Activated naive CD8-positive, alpha-beta T cell treated with anti-CD3 and anti-CD28 coated beads, Interleukin-2, amount 10 ng/mL, durations not matched to agents 7 days and 5 days (primary cell): ENCODE data around the gene SEC22A. TPM values are rescaled to one million over a fixed set of nuclear protein-coding genes. Genes with fewer than 3 reads are reported as not detected.

Source experiments
- ATAC-seq: fragments of 150-1000 bp; cut with Tn5 transposase; one replicate; pipeline ENCODE4 v1.10.0; 2021; ENCODE audit warnings: low read depth, moderate library complexity
- POLR2A ChIA-PET: fragments of 350-600 bp; sonication (Branson Sonifier 250); formaldehyde crosslinking; loops from one replicate; lab custom pipeline; 2021; ENCODE audit warnings: antibody characterized with exemption; lab: Charles Lee
- DNase-seq: peaks from one replicate; pipeline ENCODE4 v3.0.0; 2021
- H3K27ac Mint-ChIP-seq: one replicate; pipeline ENCODE4 v1.8.0; 2022; ENCODE audit warnings: mild to moderate bottlenecking, mixed read lengths
- H3K27me3 Mint-ChIP-seq: one replicate; pipeline ENCODE4 v1.8.0; 2022; ENCODE audit warnings: mild to moderate bottlenecking, moderate library complexity, mixed read lengths
- H3K36me3 Mint-ChIP-seq: one replicate; pipeline ENCODE4 v1.8.0; 2021; ENCODE audit warnings: mild to moderate bottlenecking, mixed read lengths
- H3K4me1 Mint-ChIP-seq: one replicate; pipeline ENCODE4 v1.8.0; 2021; ENCODE audit warnings: mixed read lengths
- H3K4me3 Mint-ChIP-seq: one replicate; pipeline ENCODE4 v1.8.0; 2022; ENCODE audit warnings: mild to moderate bottlenecking, moderate library complexity, mixed read lengths
- H3K9me3 Mint-ChIP-seq: one replicate; pipeline ENCODE4 v1.8.0; 2021; ENCODE audit warnings: mixed read lengths
- total RNA-seq, 2 experiments: library from RNA; stranded (reverse); gene quantifications; one replicate each; pipeline ENCODE4 v1.2.3, GENCODE V29; 2021

Gene SEC22A
- total RNA-seq, 2 experiments from 2014 or later: 13.3 to 21.4 TPM

DNA sequence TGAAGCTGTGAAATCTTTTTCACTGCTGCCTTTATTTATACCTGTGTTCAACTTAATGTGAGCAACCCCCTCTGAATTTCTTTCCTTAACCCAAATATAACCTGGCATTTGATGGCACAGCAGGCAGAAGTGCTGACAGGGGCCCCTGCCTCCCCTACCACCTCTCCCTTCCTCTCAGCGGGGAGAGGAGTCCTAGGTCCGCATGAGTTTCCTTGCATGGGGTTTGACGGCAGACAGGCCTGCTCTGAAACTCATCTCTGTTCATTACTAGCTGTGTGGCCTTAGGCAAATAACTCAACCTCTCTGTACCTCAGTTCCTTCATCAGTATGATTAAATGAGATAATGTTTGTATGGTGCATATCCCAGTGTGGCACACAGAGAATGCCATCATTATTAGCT lies 79.7 kb downstream of the SEC22A start:
- no peaks in the 10 kb centered on the region for H3K27me3 Mint-ChIP-seq
- H3K4me1 Mint-ChIP-seq: peaks cover 3% of the 10 kb centered on the region
- POLR2A ChIA-PET: no interaction called here
- DNase-seq (no peak), ATAC-seq (no peak)
- H3K27ac Mint-ChIP-seq: no peak overlapping the region
- H3K4me3 Mint-ChIP-seq: no peak overlapping the region
- no peaks in the 10 kb centered on the region for H3K9me3 Mint-ChIP-seq
- no peaks in the 10 kb centered on the region for H3K36me3 Mint-ChIP-seq

DNA sequence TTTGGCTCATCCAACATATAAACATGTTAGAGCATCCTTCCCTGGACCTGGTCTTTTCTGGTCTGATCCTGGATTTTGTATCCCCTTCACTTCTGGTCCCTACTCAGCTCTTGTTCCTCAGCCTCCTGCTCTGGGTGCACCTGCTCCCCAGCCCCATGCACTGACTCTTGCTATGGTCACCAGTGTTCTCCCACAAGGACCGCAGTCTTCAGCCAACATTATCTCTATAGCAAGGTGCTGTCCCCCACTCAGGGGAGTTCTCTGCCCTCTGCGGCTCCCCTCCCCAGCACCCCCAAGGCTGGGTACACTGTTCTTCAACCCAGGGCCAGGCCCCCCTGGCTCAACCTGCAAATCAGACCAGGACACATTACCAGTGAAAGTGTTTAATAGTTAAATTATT lies 80.2 kb downstream of the SEC22A start:
- ATAC-seq (no peak), DNase-seq (no peak)
- Mint-ChIP-seq H3K9me3 (no peaks in the 10 kb centered on the region), H3K27me3 (no peaks in the 10 kb centered on the region), H3K4me3 (no peak overlapping the region), H3K36me3 (no peaks in the 10 kb centered on the region), H3K27ac (no peak overlapping the region), H3K4me1 (peaks cover 2% of the 10 kb centered on the region)
- POLR2A ChIA-PET: no interaction called here

DNA sequence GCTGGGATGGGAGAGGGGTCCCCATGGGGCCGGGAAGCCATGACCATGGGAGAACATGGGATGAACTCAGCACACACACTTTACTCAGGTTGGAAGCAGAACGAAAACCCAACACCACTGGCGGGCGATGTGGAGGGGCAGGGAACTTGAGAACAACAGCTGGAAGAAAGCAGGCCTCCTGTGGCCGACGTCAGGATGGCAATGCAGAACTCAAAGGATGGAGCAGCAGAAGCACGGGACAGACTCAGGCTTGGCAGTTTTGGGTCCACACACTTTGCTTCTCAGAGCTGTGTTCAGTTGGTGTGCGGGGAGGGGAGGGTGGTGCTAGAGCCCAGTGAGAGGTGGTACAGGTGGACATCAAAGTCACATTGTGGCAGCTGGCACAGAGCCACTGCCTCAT lies 80.7 kb downstream of the SEC22A start:
- DNase-seq (no peak), ATAC-seq (no peak)
- Mint-ChIP-seq H3K27me3 (no peaks in the 10 kb centered on the region), H3K4me3 (no peak overlapping the region), H3K36me3 (no peaks in the 10 kb centered on the region), H3K9me3 (no peaks in the 10 kb centered on the region), H3K4me1 (no peaks in the 10 kb centered on the region), H3K27ac (no peak overlapping the region)
- POLR2A ChIA-PET: no interaction called here

DNA sequence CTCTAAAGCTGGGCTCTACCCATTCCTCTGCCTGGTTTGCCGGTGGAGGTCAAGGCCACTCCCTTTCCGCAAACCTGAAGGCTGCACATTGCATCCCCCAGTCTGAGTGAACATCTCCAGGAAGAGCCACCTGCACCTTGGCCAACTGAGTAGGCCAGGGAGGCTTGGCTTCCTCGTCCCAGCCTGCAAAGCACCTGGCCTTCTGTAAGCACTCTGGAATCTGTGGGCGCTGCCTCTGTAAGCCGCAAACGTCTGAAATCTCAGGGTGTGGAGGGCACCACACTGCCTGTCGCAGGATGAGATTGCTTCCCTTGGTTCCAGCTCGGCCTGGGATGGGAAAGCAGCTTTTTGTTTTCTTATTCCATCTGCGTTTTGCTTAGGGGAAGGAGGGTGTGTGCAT lies 81.3 kb downstream of the SEC22A start:
- POLR2A ChIA-PET: no interaction called here
- Mint-ChIP-seq H3K4me3 (no peak overlapping the region), H3K9me3 (no peaks in the 10 kb centered on the region), H3K4me1 (no peaks in the 10 kb centered on the region), H3K27ac (no peak overlapping the region), H3K27me3 (no peaks in the 10 kb centered on the region), H3K36me3 (no peaks in the 10 kb centered on the region)
- no peak for DNase-seq
- no peak for ATAC-seq

DNA sequence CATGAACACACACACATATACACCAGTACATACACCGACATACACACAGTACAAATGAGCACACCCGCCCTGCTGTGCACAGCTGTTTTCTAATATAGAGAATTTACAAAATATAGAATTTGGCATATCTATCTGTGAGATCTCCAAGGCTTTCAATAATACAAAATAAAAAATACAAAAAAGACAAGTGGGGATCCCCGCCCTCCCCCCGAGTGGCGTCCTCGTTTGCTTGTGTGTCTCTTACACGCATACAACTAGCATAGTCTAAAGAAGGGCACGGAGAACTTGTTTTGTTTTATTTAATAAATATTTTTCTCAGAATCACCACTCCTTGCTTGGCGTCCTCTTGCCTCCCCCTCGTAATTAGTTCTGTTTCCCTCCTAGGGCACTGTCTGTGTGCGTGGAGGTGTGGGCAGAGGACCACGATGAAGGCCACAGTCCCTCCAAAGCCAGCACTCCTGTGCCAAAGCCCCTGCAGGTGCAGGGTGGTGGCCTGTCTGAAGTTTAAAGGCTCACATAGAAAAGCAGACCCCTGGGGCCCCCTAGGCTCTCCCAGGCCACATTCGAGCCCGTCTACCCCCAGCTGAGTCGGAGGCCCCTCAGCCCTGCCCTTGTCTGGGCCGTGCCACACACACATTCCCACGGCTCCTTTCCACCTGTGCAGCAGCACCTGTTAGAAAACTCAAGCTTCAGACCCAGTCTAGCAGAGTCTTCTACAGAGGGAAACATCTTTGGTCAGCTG lies 82.1 kb downstream of the SEC22A start:
- Mint-ChIP-seq H3K27me3 (no peaks in the 10 kb centered on the region), H3K4me1 (no peaks in the 10 kb centered on the region), H3K36me3 (no peaks in the 10 kb centered on the region), H3K4me3 (no peak overlapping the region), H3K27ac (no peak overlapping the region), H3K9me3 (no peaks in the 10 kb centered on the region)
- no peak for ATAC-seq
- POLR2A ChIA-PET: no interaction called here
- no peak for DNase-seq

DNA sequence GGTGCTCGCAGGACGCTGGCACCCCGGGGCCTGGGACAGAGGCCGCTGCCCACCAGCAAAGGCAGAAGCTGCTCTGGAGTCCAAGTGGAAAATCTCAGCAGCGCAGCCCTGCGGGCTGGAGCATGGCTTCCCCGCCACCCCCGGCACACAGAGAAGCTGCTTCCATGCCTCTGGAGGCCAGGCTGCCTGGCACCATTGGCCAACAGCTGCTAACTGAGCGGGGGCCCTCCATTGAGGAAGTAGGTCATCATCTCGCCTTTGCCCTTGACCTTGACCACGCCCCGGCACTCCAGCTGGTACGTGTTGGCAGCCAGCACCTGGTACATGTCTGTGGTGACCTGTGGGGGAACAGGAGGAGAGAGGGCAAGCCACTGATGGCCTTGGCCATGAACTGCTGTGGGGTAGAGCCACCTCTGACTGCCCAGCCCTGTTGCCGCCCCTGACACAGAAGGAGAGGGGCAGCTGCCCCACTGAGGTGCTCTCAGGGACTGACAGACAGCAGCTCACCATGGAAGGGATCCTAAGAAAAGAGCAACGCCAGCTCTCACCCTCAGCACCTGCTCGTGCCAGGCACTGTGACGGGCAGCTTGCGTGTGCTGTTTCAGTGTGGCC lies 82.8 kb downstream of the SEC22A start:
- Mint-ChIP-seq H3K27me3 (no peaks in the 10 kb centered on the region), H3K36me3 (no peaks in the 10 kb centered on the region), H3K9me3 (no peaks in the 10 kb centered on the region), H3K4me3 (no peak overlapping the region), H3K27ac (no peak overlapping the region), H3K4me1 (no peaks in the 10 kb centered on the region)
- POLR2A ChIA-PET: no interaction called here
- ATAC-seq (no peak), DNase-seq (no peak)

DNA sequence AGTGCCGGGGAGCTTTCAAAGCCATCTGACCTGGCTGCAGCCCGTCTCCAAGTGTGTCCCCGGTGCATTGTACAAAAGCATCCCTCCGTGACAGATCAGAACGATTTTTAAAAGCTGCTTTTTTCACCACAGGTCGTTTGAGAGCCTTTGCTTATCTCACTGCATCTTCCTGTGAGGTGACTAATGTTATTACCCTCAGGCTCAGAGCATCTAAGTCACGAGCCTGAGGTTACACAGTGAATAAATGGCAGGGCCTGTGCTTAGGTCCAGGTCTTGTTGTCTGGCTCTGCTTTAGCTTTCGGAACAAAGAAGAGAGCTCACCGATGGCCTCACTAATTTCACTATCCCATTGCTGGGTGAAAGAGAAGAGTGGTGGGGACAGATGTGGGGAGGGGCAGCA lies 83.3 kb downstream of the SEC22A start:
- no peaks in the 10 kb centered on the region for H3K36me3 Mint-ChIP-seq
- DNase-seq: no peak
- POLR2A ChIA-PET: no interaction called here
- H3K4me1 Mint-ChIP-seq: no peaks in the 10 kb centered on the region
- no peaks in the 10 kb centered on the region for H3K9me3 Mint-ChIP-seq
- no peak overlapping the region for H3K27ac Mint-ChIP-seq
- ATAC-seq: no peak
- H3K27me3 Mint-ChIP-seq: no peaks in the 10 kb centered on the region
- no peak overlapping the region for H3K4me3 Mint-ChIP-seq

DNA sequence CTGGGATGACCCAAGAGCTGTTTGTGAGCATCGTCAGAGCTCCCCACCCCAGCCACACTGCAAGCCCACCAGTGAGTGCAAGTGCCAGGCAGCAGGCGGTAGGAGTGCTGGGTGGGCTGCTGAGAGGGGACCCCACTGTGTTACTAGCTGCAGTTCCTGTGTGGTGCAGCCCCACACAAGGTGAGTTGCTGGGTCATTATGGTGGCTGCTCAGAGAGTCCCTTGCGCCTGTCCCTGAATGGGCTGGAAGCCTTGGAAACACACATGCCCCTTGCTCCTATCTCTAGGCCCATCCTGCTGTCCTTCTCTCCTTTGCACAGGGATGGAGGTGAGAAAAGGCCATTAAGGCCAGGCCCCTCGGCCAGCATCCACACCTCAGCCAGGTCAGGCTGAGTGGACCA lies 83.7 kb downstream of the SEC22A start:
- Mint-ChIP-seq H3K9me3 (no peaks in the 10 kb centered on the region), H3K4me3 (no peak overlapping the region), H3K4me1 (no peaks in the 10 kb centered on the region), H3K36me3 (no peaks in the 10 kb centered on the region), H3K27ac (no peak overlapping the region), H3K27me3 (no peaks in the 10 kb centered on the region)
- ATAC-seq: no peak
- no peak for DNase-seq
- POLR2A ChIA-PET: no interaction called here

DNA sequence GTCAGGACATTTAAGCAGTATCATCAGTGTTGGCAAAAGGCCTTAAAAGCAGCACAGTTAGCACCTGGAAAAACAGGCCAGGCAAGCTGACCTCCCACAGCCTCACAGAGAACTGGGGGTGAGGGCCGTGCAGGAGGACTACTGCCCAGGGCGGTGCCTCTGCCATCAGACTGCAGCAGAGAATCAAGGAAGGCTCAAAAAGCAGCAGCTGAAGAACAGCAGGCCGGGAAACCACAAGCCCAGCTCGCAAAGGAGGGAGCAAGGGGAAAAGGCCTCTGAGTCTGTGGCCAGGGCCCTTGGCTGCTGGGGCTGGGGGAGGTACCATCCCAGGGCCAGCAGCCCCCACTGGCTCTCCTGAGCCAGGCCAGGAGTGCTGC lies 84.2 kb downstream of the SEC22A start:
- no peaks in the 10 kb centered on the region for H3K4me1 Mint-ChIP-seq
- H3K36me3 Mint-ChIP-seq: no peaks in the 10 kb centered on the region
- no peak overlapping the region for H3K27ac Mint-ChIP-seq
- H3K4me3 Mint-ChIP-seq: no peak overlapping the region
- ATAC-seq: peak; percentile 14
- no peaks in the 10 kb centered on the region for H3K9me3 Mint-ChIP-seq
- DNase-seq: no peak
- H3K27me3 Mint-ChIP-seq: no peaks in the 10 kb centered on the region
- POLR2A ChIA-PET: no interaction called here

DNA sequence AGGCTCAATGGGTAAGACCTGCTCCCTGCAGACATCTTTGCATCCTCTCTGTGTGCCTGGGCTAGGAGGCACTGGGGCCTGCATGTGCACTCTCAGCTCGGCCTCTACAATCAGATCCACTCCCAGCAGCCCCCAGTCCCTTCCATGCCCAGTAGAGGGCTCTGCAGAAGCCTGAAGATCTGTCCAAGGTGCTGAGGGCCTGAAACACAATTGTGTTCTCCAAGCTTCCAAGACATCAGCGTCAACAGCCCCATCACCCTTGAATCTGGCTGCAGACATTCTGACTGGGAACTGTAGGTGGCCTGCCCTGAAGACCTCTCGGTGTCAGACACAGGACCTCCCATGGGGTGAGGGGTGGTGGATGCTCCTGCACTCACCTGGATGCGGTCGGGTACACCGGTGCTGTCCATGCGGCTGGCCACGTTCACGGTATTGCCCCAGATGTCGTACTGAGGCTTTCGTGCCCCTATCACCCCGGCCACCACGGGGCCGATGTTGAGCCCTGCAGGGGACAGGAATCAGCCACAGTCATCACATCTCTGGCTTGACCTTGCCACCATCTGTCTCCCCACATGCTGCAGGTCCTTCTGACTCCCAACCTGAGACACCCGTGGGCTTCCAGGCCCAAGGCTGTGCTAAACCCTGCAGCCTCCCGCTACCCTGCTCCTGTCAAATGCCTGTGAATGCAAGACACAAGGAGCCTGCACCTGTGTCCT lies 84.7 kb downstream of the SEC22A start:
- ATAC-seq: peak; percentile 85
- POLR2A ChIA-PET: no interaction called here
- H3K4me1 Mint-ChIP-seq: no peaks in the 10 kb centered on the region
- H3K9me3 Mint-ChIP-seq: no peaks in the 10 kb centered on the region
- H3K27me3 Mint-ChIP-seq: no peaks in the 10 kb centered on the region
- no peak overlapping the region for H3K27ac Mint-ChIP-seq
- DNase-seq: peak; percentile 52
- no peaks in the 10 kb centered on the region for H3K36me3 Mint-ChIP-seq
- H3K4me3 Mint-ChIP-seq: no peak overlapping the region

DNA sequence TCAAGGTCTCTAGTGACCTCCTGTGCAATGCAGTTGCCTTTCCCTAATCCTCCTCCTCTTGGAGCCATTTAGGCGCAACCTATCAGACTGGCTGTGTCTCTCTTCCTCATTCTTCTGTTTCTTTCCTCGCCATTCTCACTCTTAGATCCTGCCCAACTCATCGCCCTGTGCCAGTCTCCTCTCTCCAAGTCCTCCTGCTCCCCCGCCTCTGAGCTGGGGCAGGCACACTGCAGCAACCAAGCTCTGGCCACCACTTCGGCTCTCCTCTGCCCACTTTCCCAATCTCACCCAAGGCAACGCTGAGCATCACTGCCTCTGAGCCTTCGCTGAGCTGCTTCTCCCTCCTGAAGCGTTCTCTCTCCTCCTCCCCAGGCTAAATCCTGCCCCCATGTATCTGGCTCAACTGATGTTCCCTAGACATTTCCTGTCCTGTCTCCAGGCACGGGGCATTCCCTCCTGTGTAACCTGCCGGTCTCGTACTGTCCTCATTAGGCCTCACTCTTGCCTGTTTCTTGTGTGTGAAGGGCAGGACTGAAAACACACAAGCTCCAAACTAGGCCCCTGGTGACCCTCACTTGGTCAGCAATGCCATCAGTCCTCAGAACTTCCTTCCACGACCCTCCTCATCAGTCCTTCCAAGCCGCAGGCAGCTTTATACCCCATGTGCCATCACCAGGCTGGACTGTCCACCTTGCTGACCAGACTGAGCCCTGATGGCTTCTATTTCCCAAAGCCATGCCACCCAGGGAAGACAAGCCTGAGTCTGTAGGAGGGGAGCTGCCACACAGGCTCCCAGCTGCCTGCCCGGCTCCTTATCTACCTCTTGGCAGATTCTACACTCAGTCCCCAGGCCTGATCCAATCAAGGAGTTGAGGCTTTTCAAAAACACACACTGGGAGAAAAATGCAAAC lies 85.6 kb downstream of the SEC22A start:
- DNase-seq (no peak), ATAC-seq (no peak)
- POLR2A ChIA-PET: no interaction called here
- Mint-ChIP-seq H3K27me3 (no peaks in the 10 kb centered on the region), H3K27ac (no peak overlapping the region), H3K36me3 (no peaks in the 10 kb centered on the region), H3K4me1 (no peaks in the 10 kb centered on the region), H3K4me3 (no peak overlapping the region), H3K9me3 (no peaks in the 10 kb centered on the region)

DNA sequence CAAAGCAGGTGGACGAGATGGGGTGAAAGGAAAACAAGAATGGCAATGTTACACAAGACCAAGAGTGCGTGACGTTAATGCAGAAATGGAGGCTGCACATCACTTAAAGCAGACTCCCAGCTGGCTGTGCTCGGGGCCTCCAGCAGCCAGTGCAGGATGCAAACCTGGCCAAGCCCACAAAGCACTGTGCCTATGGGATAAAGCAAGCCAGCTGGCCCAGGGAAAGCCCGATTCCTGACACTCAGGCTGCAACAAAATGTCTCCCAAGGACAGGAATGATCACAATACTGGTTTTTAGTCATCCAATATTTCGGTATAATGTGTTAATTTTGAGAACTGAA lies 86.2 kb downstream of the SEC22A start:
- Mint-ChIP-seq H3K4me3 (no peak overlapping the region), H3K4me1 (no peaks in the 10 kb centered on the region), H3K9me3 (no peaks in the 10 kb centered on the region), H3K36me3 (no peaks in the 10 kb centered on the region), H3K27me3 (no peaks in the 10 kb centered on the region), H3K27ac (no peak overlapping the region)
- ATAC-seq (no peak), DNase-seq (no peak)
- POLR2A ChIA-PET: no interaction called here

DNA sequence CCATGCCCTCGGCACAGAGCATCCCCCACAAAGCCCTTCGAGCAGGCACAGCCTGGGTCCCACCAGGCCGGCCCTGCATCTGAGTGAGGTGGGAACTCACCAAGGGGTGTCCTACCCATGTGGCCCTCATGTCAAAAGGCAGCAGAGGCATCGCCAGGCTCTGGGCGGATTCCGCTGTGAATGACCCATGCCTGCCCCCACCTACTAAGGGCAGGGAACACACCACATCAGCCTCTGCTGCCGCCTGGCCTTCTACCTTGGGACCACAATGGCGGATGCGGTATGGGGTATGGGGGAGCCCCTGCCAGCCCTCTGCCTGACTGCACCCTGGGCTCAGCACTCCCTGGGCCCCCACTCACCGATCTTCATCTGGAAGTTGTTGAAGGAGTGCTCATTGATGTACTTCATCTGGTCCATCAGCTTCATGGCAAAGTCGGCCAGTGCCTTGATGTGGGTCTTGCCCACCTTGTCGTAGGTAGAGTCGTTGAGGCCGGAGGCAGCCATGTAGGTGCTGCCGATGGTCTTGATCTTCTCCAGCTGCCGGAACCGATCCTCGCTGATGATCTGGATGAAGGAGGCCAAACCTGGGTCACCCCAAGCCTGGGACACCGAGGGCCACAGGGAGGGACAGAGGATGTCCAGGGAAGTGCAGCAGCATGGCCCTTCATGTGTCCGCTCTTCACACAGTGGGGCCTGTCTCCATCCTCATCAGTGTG lies 87.8 kb downstream of the SEC22A start:
- H3K4me3 Mint-ChIP-seq: no peak overlapping the region
- H3K9me3 Mint-ChIP-seq: no peaks in the 10 kb centered on the region
- ATAC-seq: no peak
- no peak for DNase-seq
- H3K4me1 Mint-ChIP-seq: no peaks in the 10 kb centered on the region
- no peaks in the 10 kb centered on the region for H3K36me3 Mint-ChIP-seq
- POLR2A ChIA-PET: no interaction called here
- no peak overlapping the region for H3K27ac Mint-ChIP-seq
- H3K27me3 Mint-ChIP-seq: no peaks in the 10 kb centered on the region
